Heart right ventricle (tissue), 16 donors: ENCODE results near the gene GJB2. TPM values are rescaled to one million over a fixed set of nuclear protein-coding genes. Genes with fewer than 3 reads are reported as not detected.

Experiments
- ATAC-seq, 8 donors: fragments of 200-7000 bp; cut with Tn5 transposase; one replicate each; pipeline ENCODE4 v1.9.1; 2020; ENCODE audit warnings: mild to moderate bottlenecking in 8 of 8, moderate library complexity in 8 of 8, moderate number of reproducible peaks in 1 of 8
- DNase-seq, 2 donors: peaks; one replicate each; pipeline ENCODE4 v3.0.0-alpha.2; 2020
- H3K27ac ChIP-seq, 10 donors: fragments of 200-600 bp; sonication (generic) in 2 of 10; one replicate each; pipeline versions ENCODE4 v1.5.0 to v1.8.0; 2020 to 2022; ENCODE audit warnings: mild to moderate bottlenecking in 3 of 10
- H3K27me3 ChIP-seq, 7 donors: fragments of 200-600 bp; one replicate each; pipeline ENCODE4 v1.8.0; 2021 to 2022; ENCODE audit warnings: mild to moderate bottlenecking in 2 of 7
- H3K36me3 ChIP-seq, 9 donors: fragments of 200-600 bp; sonication (generic) in 1 of 9; one replicate each; pipeline versions ENCODE4 v1.5.0 to v1.8.0; 2020 to 2022; ENCODE audit warnings: mild to moderate bottlenecking in 2 of 9
- H3K4me1 ChIP-seq, 9 donors: fragments of 200-600 bp; sonication (generic) in 1 of 9; one replicate each; pipeline versions ENCODE4 v1.5.0 to v1.8.0; 2020 to 2022; ENCODE audit warnings: mild to moderate bottlenecking in 4 of 9
- H3K4me3 ChIP-seq, 10 donors: fragments of 200-600 bp; sonication (generic) in 2 of 10; one replicate each; pipeline versions ENCODE4 v1.5.0 to v1.8.0; 2020 to 2022; ENCODE audit warnings: mild to moderate bottlenecking in 7 of 10, moderate library complexity in 2 of 10
- H3K9me3 ChIP-seq, 11 donors: fragments of 200-600 bp in 10 of 11; sonication (generic) in 2 of 11; one replicate each; pipeline versions ENCODE4 v1.5.0 to v1.8.0; 2013 to 2022; ENCODE audit warnings: mild to moderate bottlenecking in 2 of 11, control low read depth in 1 of 11, moderate library complexity in 1 of 11
- CTCF ChIP-seq, 9 donors: fragments of 200-600 bp; sonication (generic) in 2 of 9; IDR thresholded peaks; one replicate each; pipeline versions ENCODE4 v1.5.0 to v1.8.0; 2021 to 2022; ENCODE audit warnings: antibody characterized with exemption in 9 of 9, mild to moderate bottlenecking in 5 of 9, moderate library complexity in 1 of 9
- WGBS, 2 donors: extraction: QIAGEN DNeasy Blood & Tissue Kit; methylation state at CpG; one replicate each; pipeline ENCODE4 v1.1.7; 2013; ENCODE audit warnings: inconsistent platforms in 1 of 2; 5-methylcytosine and 5-hydroxymethylcytosine counted together
- intact Hi-C, 10 donors: fragments of 100-400 bp; cut with DNase I; formaldehyde crosslinking; loops; one replicate each; pipeline versions ENCODE4 v1.11.1 to v1.14.2; 2022
- polyA plus RNA-seq, 2 donors: library from polyadenylated mRNA; stranded (reverse); fragments of 200-250 nt; gene quantifications; one replicate each; pipeline ENCODE4 v1.2.3, GENCODE V29; 2013
- total RNA-seq, 10 donors: library from RNA; stranded (reverse); fragmentation: NEBNext Ultra II Directional in 3 of 10; extraction: Animal tissue kit (Norgen Biotek cat#: 25700) in 3 of 10; gene quantifications; one replicate each; pipeline versions ENCODE4 v1.2.1 to v1.2.4, GENCODE V29; 2021 to 2023
- donor health status: Arrhythmogenic right ventricular cardiomyopathy.
- donor health status: ischemic (EF 13 %, LVEDD 7.1; RV severe dilation, severe dysfunction).
- donor health status: healthy with polysubstance abuse.
- donor health status: DM: no; HTN: yes; CAD: no.
- donor health status: DM: no; HTN: no; CAD: no.
- donor health status: ischemic (EF 25% LVEDD 6.9; RV normal size, moderate dysfunction).
- donor health status: ischemic (EF 25% LVEDD 5.7; RV mildly dilated, moderate dysfunction).
- donor health status: healthy.
- donor health status: DM: yes; HTN: yes; CAD: no.
- donor health status: Ischemic cardiomyopathy.
- donor health status: ischemic (EF 35%, LVEDD 5.7; RV mildly dilated, moderate dysfunction).
- donor health status: nonischemic (EF 11% LVEDD 7.7; RV severe dilation, severe dysfunction).
- donor health status: DM: yes; HTN: yes; CAD: no.
- donor health status: PGD.
- donor health status: ischemic (EF 29% LVEDD 5.4; RV normal size, mild dysfunction).
- donor health status: nonischemic (EF 23%, LVEDD 6.1; RV moderate dilation, normal function).

The GJB2 gene
- total and polyA plus RNA-seq, 12 donors, result 0.09 to 0.90 (median 0.28) TPM; not detected in 1

GRCh38 chr13:20151612-20152011 lies 41.1 kb downstream of the GJB2 start:
- 65 to 72% methylated on average over 11 of the region's 11 CpGs for WGBS, 2 donors
- no peaks in the 10 kb centered on the region for H3K36me3 ChIP-seq
- no peak overlapping the region for H3K4me3 ChIP-seq
- TF ChIP-seq CTCF (IDR thresholded peaks at IDR 0.05), result no peak
- DNase-seq (no peak), ATAC-seq (peak in 1 of 8 donors; percentile 18)
- H3K27me3 ChIP-seq, result peaks cover 0 to 53% (median 36%) of the 10 kb centered on the region in 7 donors
- intact Hi-C loops, result no loop called here
- H3K27ac ChIP-seq, result no peak overlapping the region
- peaks cover 0 to 28% (median 6%) of the 10 kb centered on the region in 9 donors for H3K4me1 ChIP-seq
- H3K9me3 ChIP-seq, result no peaks in the 10 kb centered on the region

GRCh38 chr13:20151016-20151415 lies 41.7 kb downstream of the GJB2 start:
- H3K9me3 ChIP-seq, result no peaks in the 10 kb centered on the region
- ATAC-seq, result peak in 2 of 8 donors; percentile 36 to 48
- no peak overlapping the region for H3K4me3 ChIP-seq
- no peak overlapping the region for H3K27ac ChIP-seq
- H3K36me3 ChIP-seq, result no peaks in the 10 kb centered on the region
- DNase-seq, result no peak
- intact Hi-C loops, result no loop called here
- no peak for TF ChIP-seq CTCF (IDR thresholded peaks at IDR 0.05)
- H3K27me3 ChIP-seq, result peaks cover 0 to 47% (median 30%) of the 10 kb centered on the region in 7 donors
- peaks cover 0 to 34% (median 7%) of the 10 kb centered on the region in 9 donors for H3K4me1 ChIP-seq
- 40 to 45% methylated on average over 6 of the region's 6 CpGs for WGBS, 2 donors

GRCh38 chr13:20150561-20150960 lies 42.2 kb downstream of the GJB2 start:
- WGBS, 2 donors, result 59 to 72% methylated on average over 9 of the region's 9 CpGs
- Histone ChIP-seq H3K27ac (peak overlapping the region in 2 of 10 donors; percentile 27 to 34), H3K4me1 (peaks cover 0 to 38% (median 12%) of the 10 kb centered on the region in 9 donors)

GRCh38 chr13:20149762-20150161 lies 43.0 kb downstream of the GJB2 start:
- no peak for DNase-seq
- intact Hi-C loops, result no loop called here
- Histone ChIP-seq H3K36me3 (no peaks in the 10 kb centered on the region), H3K9me3 (no peaks in the 10 kb centered on the region), H3K27me3 (peaks cover 0 to 35% (median 18%) of the 10 kb centered on the region in 7 donors), H3K4me3 (no peak overlapping the region), H3K27ac (peak overlapping the region in 8 of 10 donors; percentile 1 to 69 (median 28)), H3K4me1 (peaks cover 0 to 39% (median 13%) of the 10 kb centered on the region in 9 donors)
- ATAC-seq, result peak in 6 of 8 donors; percentile 26 to 60 (median 52)
- 27 to 35% methylated on average over 9 of the region's 9 CpGs for WGBS, 2 donors
- TF ChIP-seq CTCF (IDR thresholded peaks at IDR 0.05), result no peak

More at GRCh38 chr13:20150561-20150960, 42.2 kb downstream of the GJB2 start:
- intact Hi-C loops, result no loop called here
- DNase-seq (no peak), ATAC-seq (peak in 5 of 8 donors; percentile 35 to 53 (median 44))
- no peak for TF ChIP-seq CTCF (IDR thresholded peaks at IDR 0.05)
- Histone ChIP-seq H3K4me3 (no peak overlapping the region), H3K27me3 (peaks cover 0 to 42% (median 26%) of the 10 kb centered on the region in 7 donors), H3K9me3 (no peaks in the 10 kb centered on the region), H3K36me3 (no peaks in the 10 kb centered on the region)
